Activated effector memory CD4-positive, alpha-beta T cell treated with anti-CD3 and anti-CD28 coated beads, Interleukin-2, amount 50 U/mL, for 16 hours (primary cell): ENCODE results near the gene NFYA.
"Not testable (repeated sequence)": the region's sequence is repeated elsewhere in the genome, so short reads cannot be mapped to it uniquely, and the experiment has no call there.

ENCODE experiments used
- DNase-seq: peaks from one replicate; pipeline ENCODE4 v3.0.0-alpha.2; 2020

NFYA gene

GRCh38 chr6:41073968-41074691 is 1.4 kb downstream of the NFYA start:
- no peak for DNase-seq

- no peak for DNase-seq
Observed at GRCh38 chr6:41074692-41075436, 2.1 kb downstream of the NFYA start.

GRCh38 chr6:41075651-41076626 is 3.2 kb downstream of the NFYA start:
- DNase-seq: no peak

GRCh38 chr6:41077536-41077935 is 4.8 kb downstream of the NFYA start:
- no peak for DNase-seq

- DNase-seq: no peak
Observed at GRCh38 chr6:41078101-41078500, 5.3 kb downstream of the NFYA start.

- DNase-seq: no peak
Observed at GRCh38 chr6:41079080-41079479, 6.3 kb downstream of the NFYA start.

- DNase-seq: peak; percentile 71
Observed at GRCh38 chr6:41080621-41081020, 7.8 kb downstream of the NFYA start.

GRCh38 chr6:41083072-41083471 is 10.3 kb downstream of the NFYA start:
- DNase-seq: no peak

- no peak for DNase-seq
Observed at GRCh38 chr6:41085182-41085581, 12.4 kb downstream of the NFYA start.

GRCh38 chr6:41088451-41088850 is 15.7 kb downstream of the NFYA start:
- DNase-seq: no peak

GRCh38 chr6:41090841-41091761 is 18.3 kb downstream of the NFYA start:
- no peak for DNase-seq

- DNase-seq: no peak
Observed at GRCh38 chr6:41092421-41093140, 19.8 kb downstream of the NFYA start.

GRCh38 chr6:41093729-41094128 is 21.0 kb downstream of the NFYA start:
- no peak for DNase-seq

GRCh38 chr6:41097467-41098090 is 24.8 kb downstream of the NFYA start:
- DNase-seq: no peak

- DNase-seq: no peak
Observed at GRCh38 chr6:41098366-41098765, 25.6 kb downstream of the NFYA start.

GRCh38 chr6:41100871-41101287 is 28.1 kb downstream of the NFYA start:
- DNase-seq: no peak

GRCh38 chr6:41103847-41104246 is 31.1 kb downstream of the NFYA start:
- no peak for DNase-seq

- DNase-seq: no peak
Observed at GRCh38 chr6:41111017-41111416, 38.2 kb downstream of the NFYA start.

GRCh38 chr6:41115027-41115426 is 42.3 kb downstream of the NFYA start:
- DNase-seq: not testable (repeated sequence)

- DNase-seq: no peak
Observed at GRCh38 chr6:41119508-41119907, 46.7 kb downstream of the NFYA start.

GRCh38 chr6:41120058-41120457 is 47.3 kb downstream of the NFYA start:
- no peak for DNase-seq
